Tibial nerve (tissue), 4 donors: ENCODE results near the gene MEGF10. TPM values are rescaled to one million over a fixed set of nuclear protein-coding genes. Genes with fewer than 3 reads are reported as not detected.

Experiments used
- DNase-seq, 2 donors: peaks; one replicate each; pipeline ENCODE4 v3.0.0-alpha.2; 2019; ENCODE audit warnings: low spot score in 2 of 2
- H3K27ac ChIP-seq, 4 donors: fragments of 200-600 bp; sonication (generic) in 3 of 4; one replicate each; pipeline ENCODE4 v1.5.1; 2017 to 2019; ENCODE audit warnings: mild to moderate bottlenecking in 1 of 4
- H3K27me3 ChIP-seq, 2 donors: fragments of 200-600 bp; sonication (generic) in 1 of 2; one replicate each; pipeline versions ENCODE4 v1.5.1 to v1.6.0; 2017 to 2019
- H3K36me3 ChIP-seq, 3 donors: fragments of 200-600 bp; sonication (generic); one replicate each; pipeline ENCODE4 v1.5.1; 2018 to 2019
- H3K4me1 ChIP-seq, 4 donors: fragments of 200-600 bp; sonication (generic) in 3 of 4; one replicate each; pipeline ENCODE4 v1.5.1; 2017 to 2019
- H3K4me3 ChIP-seq, 4 donors: fragments of 200-600 bp; sonication (generic) in 3 of 4; one replicate each; pipeline ENCODE4 v1.5.1; 2017 to 2019; ENCODE audit warnings: mild to moderate bottlenecking in 1 of 4, moderate library complexity in 1 of 4
- H3K9me3 ChIP-seq, 4 donors: fragments of 200-600 bp; sonication (generic) in 3 of 4; one replicate each; pipeline ENCODE4 v1.5.1; 2017 to 2019
- CTCF ChIP-seq, 5 experiments: fragments of 200-600 bp in 3 of 5; fragments of 450-650 bp in 2 of 5; sonication (generic) in 3 of 5; IDR thresholded peaks; one replicate each; pipeline ENCODE4 v1.5.1; 2016 to 2019; ENCODE audit warnings: antibody characterized with exemption in 5 of 5, mild to moderate bottlenecking in 3 of 5, moderate library complexity in 2 of 5
- EP300 ChIP-seq, 2 donors: sonication (generic); formaldehyde crosslinking; IDR thresholded peaks; one replicate each; pipeline ENCODE4 v1.6.1; 2017; ENCODE audit warnings: antibody characterized with exemption in 2 of 2, mild to moderate bottlenecking in 1 of 2
- POLR2A ChIP-seq, 2 donors: fragments of 450-650 bp; IDR thresholded peaks; one replicate each; pipeline ENCODE4 v1.6.1; 2017; ENCODE audit warnings: antibody characterized with exemption in 2 of 2, mild to moderate bottlenecking in 2 of 2, moderate library complexity in 2 of 2
- WGBS, 2 donors: methylation state at CpG; one replicate each; pipeline ENCODE4 v1.1.5; 2018; 5-methylcytosine and 5-hydroxymethylcytosine counted together
- total RNA-seq, 4 donors: library from RNA; depleted of rRNA; stranded (reverse); fragments of >200 nt; gene quantifications; one replicate each; pipeline ENCODE4 v1.1.0, GENCODE V29; 2016

MEGF10 gene
- total RNA-seq, 4 donors from 2014 or later, result 0.30 to 3.3 (median 1.3) TPM

GRCh38 chr5:127335381-127335780 lies 44.8 kb downstream of the MEGF10 start:
- TF ChIP-seq CTCF (IDR thresholded peaks at IDR 0.05) (no peak), EP300 (IDR thresholded peaks at IDR 0.05) (no peak), POLR2A (IDR thresholded peaks at IDR 0.05) (no peak)
- WGBS, 2 donors, result 84 to 96% methylated on average over 2 of the region's 2 CpGs
- H3K4me1 ChIP-seq, result no peaks in the 10 kb centered on the region
- H3K36me3 ChIP-seq, result no peaks in the 10 kb centered on the region
- no peaks in the 10 kb centered on the region for H3K27me3 ChIP-seq
- H3K4me3 ChIP-seq, result no peak overlapping the region
- no peaks in the 10 kb centered on the region for H3K9me3 ChIP-seq
- no peak for DNase-seq
- H3K27ac ChIP-seq, result no peak overlapping the region

- TF ChIP-seq POLR2A (IDR thresholded peaks at IDR 0.05), result no peak
- no peak for TF ChIP-seq EP300 (IDR thresholded peaks at IDR 0.05)
- TF ChIP-seq CTCF (IDR thresholded peaks at IDR 0.05), result no peak
- no peaks in the 10 kb centered on the region for H3K36me3 ChIP-seq
- no peak overlapping the region for H3K27ac ChIP-seq
- 45 to 56% methylated on average over 1 of the region's 1 CpG for WGBS, 2 donors
- no peak for DNase-seq
- no peaks in the 10 kb centered on the region for H3K4me1 ChIP-seq
- H3K27me3 ChIP-seq, result no peaks in the 10 kb centered on the region
- no peak overlapping the region for H3K4me3 ChIP-seq
- H3K9me3 ChIP-seq, result no peaks in the 10 kb centered on the region
Measured at GRCh38 chr5:127337876-127338275, 47.3 kb downstream of the MEGF10 start.

- no peak overlapping the region for H3K4me3 ChIP-seq
- H3K4me1 ChIP-seq, result no peaks in the 10 kb centered on the region
- no peaks in the 10 kb centered on the region for H3K27me3 ChIP-seq
- WGBS, 2 donors, result 43 to 59% methylated on average over 1 of the region's 1 CpG
- DNase-seq, result no peak
- no peaks in the 10 kb centered on the region for H3K9me3 ChIP-seq
- H3K36me3 ChIP-seq, result no peaks in the 10 kb centered on the region
- TF ChIP-seq POLR2A (IDR thresholded peaks at IDR 0.05), result no peak
- no peak for TF ChIP-seq CTCF (IDR thresholded peaks at IDR 0.05)
- no peak for TF ChIP-seq EP300 (IDR thresholded peaks at IDR 0.05)
- no peak overlapping the region for H3K27ac ChIP-seq
Measured at GRCh38 chr5:127338501-127338900, 47.9 kb downstream of the MEGF10 start.

- Histone ChIP-seq H3K4me1 (no peaks in the 10 kb centered on the region), H3K27me3 (no peaks in the 10 kb centered on the region), H3K27ac (no peak overlapping the region), H3K36me3 (no peaks in the 10 kb centered on the region), H3K9me3 (no peaks in the 10 kb centered on the region), H3K4me3 (no peak overlapping the region)
- TF ChIP-seq EP300 (IDR thresholded peaks at IDR 0.05), result no peak
- no peak for DNase-seq
- 92 to 95% methylated on average over 4 of the region's 4 CpGs for WGBS, 2 donors
Measured at GRCh38 chr5:127340606-127341005, 50.0 kb downstream of the MEGF10 start.

GRCh38 chr5:127342364-127342763 lies 51.8 kb downstream of the MEGF10 start:
- Histone ChIP-seq H3K27me3 (no peaks in the 10 kb centered on the region), H3K9me3 (no peaks in the 10 kb centered on the region), H3K27ac (no peak overlapping the region), H3K4me1 (no peaks in the 10 kb centered on the region), H3K36me3 (no peaks in the 10 kb centered on the region), H3K4me3 (no peak overlapping the region)
- no peak for DNase-seq
- WGBS, 2 donors, result 92 to 94% methylated on average over 3 of the region's 3 CpGs
- TF ChIP-seq CTCF (IDR thresholded peaks at IDR 0.05) (no peak), EP300 (IDR thresholded peaks at IDR 0.05) (no peak), POLR2A (IDR thresholded peaks at IDR 0.05) (no peak)

- Histone ChIP-seq H3K4me3 (no peak overlapping the region), H3K36me3 (no peaks in the 10 kb centered on the region), H3K4me1 (no peaks in the 10 kb centered on the region), H3K27ac (no peak overlapping the region), H3K9me3 (no peaks in the 10 kb centered on the region), H3K27me3 (no peaks in the 10 kb centered on the region)
- no peak for DNase-seq
- 95 to 96% methylated on average over 3 of the region's 3 CpGs for WGBS, 2 donors
- TF ChIP-seq EP300 (IDR thresholded peaks at IDR 0.05), result no peak
- no peak for TF ChIP-seq CTCF (IDR thresholded peaks at IDR 0.05)
- TF ChIP-seq POLR2A (IDR thresholded peaks at IDR 0.05), result no peak
Measured at GRCh38 chr5:127343313-127343712, 52.7 kb downstream of the MEGF10 start.
